Measurements from ENCODE around the gene SCN11A.

- no peak for TF ChIP-seq CTCF (IDR thresholded peaks at IDR 0.05)
- no peak for TF ChIP-seq POLR2A (IDR thresholded peaks at IDR 0.05)
- TF ChIP-seq POLR2AphosphoS5 (IDR thresholded peaks at IDR 0.05): no peak
These were observed 12.9 kb upstream of the SCN11A start for GRCh38 chr3:39064646-39065045.

Measured in sigmoid colon (tissue), 4 donors.